Suprapubic skin (tissue), 3 donors: ENCODE measurements around the gene MFAP4.

ENCODE experiments used
- CTCF ChIP-seq, 2 donors: fragments of 200-600 bp in 1 of 2; fragments of 450-650 bp in 1 of 2; sonication (generic) in 1 of 2; IDR thresholded peaks; one replicate each; pipeline ENCODE4 v1.5.1; 2016 to 2019; ENCODE audit warnings: antibody characterized with exemption in 2 of 2, mild to moderate bottlenecking in 1 of 2, moderate library complexity in 1 of 2
- POLR2A ChIP-seq, 2 donors: fragments of 450-650 bp; IDR thresholded peaks; one replicate each; pipeline ENCODE4 v1.6.1; 2017; ENCODE audit warnings: antibody characterized with exemption in 2 of 2, mild to moderate bottlenecking in 2 of 2, moderate library complexity in 2 of 2

GRCh38 chr17:19412510-19412909 is 25.5 kb upstream of the MFAP4 start:
- TF ChIP-seq CTCF (IDR thresholded peaks at IDR 0.05), result no peak
- TF ChIP-seq POLR2A (IDR thresholded peaks at IDR 0.05), result no peak
